Pancreas (tissue), 10 donors: ENCODE measurements around the gene NDUFS6. TPM values are rescaled to one million over a fixed set of nuclear protein-coding genes. Genes with fewer than 3 reads are reported as not detected.

Experiments used
- ATAC-seq, 4 donors: fragments of 200-7000 bp; cut with Tn5 transposase; one replicate each; pipeline versions ENCODE4 v1.8.0 to v1.9.1; 2020; ENCODE audit warnings: mild to moderate bottlenecking in 4 of 4, moderate library complexity in 4 of 4
- DNase-seq, 6 donors: peaks; one replicate each; pipeline ENCODE4 v3.0.0-alpha.2; 2020
- FAIRE-seq: peaks from 2 replicates; lab custom pipeline; 2012; peaks lifted over from hg19 to GRCh38; lab: Jason Lieb, UNC
- H3K27ac ChIP-seq, 4 donors: fragments of 200-600 bp; sonication (generic); 1 replicate in 3 of 4; 2 replicates in 1 of 4; pipeline versions ENCODE4 v1.5.0 to v1.8.0; 2020
- H3K27me3 ChIP-seq, 4 donors: fragments of 200-600 bp; one replicate each; pipeline ENCODE4 v1.8.0; 2021
- H3K36me3 ChIP-seq, 3 donors: fragments of 200-600 bp; sonication (generic) in 1 of 3; one replicate each; pipeline versions ENCODE4 v1.5.0 to v1.8.0; 2020 to 2021
- H3K4me1 ChIP-seq, 3 donors: fragments of 200-600 bp; one replicate each; pipeline ENCODE4 v1.8.0; 2021
- H3K4me3 ChIP-seq, 4 donors: fragments of 200-600 bp; sonication (generic) in 2 of 4; one replicate each; pipeline versions ENCODE4 v1.5.0 to v1.8.0; 2020 to 2021
- H3K9me3 ChIP-seq, 4 donors: fragments of 200-600 bp; one replicate each; pipeline ENCODE4 v1.8.0; 2021
- CTCF ChIP-seq, 4 donors: fragments of 200-600 bp; sonication (generic) in 3 of 4; IDR thresholded peaks; one replicate each; pipeline versions ENCODE4 v1.5.0 to v1.8.0; 2021; ENCODE audit warnings: antibody characterized with exemption in 4 of 4
- WGBS, 2 donors: extraction: QIAGEN DNeasy Blood & Tissue Kit; methylation state at CpG; one replicate each; pipeline ENCODE4 v1.1.7; 2013; 5-methylcytosine and 5-hydroxymethylcytosine counted together
- intact Hi-C, 3 donors: fragments of 100-400 bp; cut with DNase I; formaldehyde crosslinking; loops; one replicate each; pipeline versions ENCODE4 v1.11.1 to v1.14.2; 2022
- polyA plus RNA-seq, 2 donors: library from polyadenylated mRNA; stranded (reverse); fragments of 200-250 nt; gene quantifications; one replicate each; pipeline ENCODE4 v1.2.3, GENCODE V29; 2013
- total RNA-seq, 6 donors: library from RNA; stranded (reverse); fragmentation: NEBNext Ultra II Directional in 4 of 6; extraction: Animal tissue kit (Norgen Biotek cat#: 25700) in 4 of 6; gene quantifications; one replicate each; pipeline versions ENCODE4 v1.2.1 to v1.2.4, GENCODE V29; 2021 to 2023
- donor health status: healthy with polysubstance abuse.
- donor health status: DM: no; HTN: no; CAD: no; lungs with moderate emphysema.
- donor health status: DM: no; HTN: no; CAD: no.
- donor health status: control.
- donor health status: control.
- donor health status: Bipolar disorder and iron deficiency.
- donor health status: DM: yes; HTN: yes; CAD: no.
- donor health status: DM: no; HTN: no; CAD: no.
- donor health status: DM: no; HTN: no; CAD: no.
- donor health status: DM: yes; HTN: yes; CAD: no.

Gene NDUFS6
- total and polyA plus RNA-seq, 8 donors: 8.2 to 41.9 (median 14.2) TPM

GRCh38 chr5:1794901-1795290 lies 6.3 kb upstream of the NDUFS6 start:
- FAIRE-seq (no peak), ATAC-seq (no peak)

GRCh38 chr5:1795506-1795905 lies 5.7 kb upstream of the NDUFS6 start:
- ATAC-seq: no peak
- Histone ChIP-seq H3K4me3 (no peak overlapping the region), H3K27me3 (no peaks in the 10 kb centered on the region), H3K36me3 (peaks cover 0 to 8% (median 4%) of the 10 kb centered on the region in 3 donors), H3K4me1 (peaks cover 0 to 5% (median 5%) of the 10 kb centered on the region in 3 donors), H3K9me3 (no peaks in the 10 kb centered on the region), H3K27ac (no peak overlapping the region)
- WGBS, 2 donors: 71 to 74% methylated on average over 12 to 13 of the region's 13 CpGs
- DNase-seq: no peak
- no peak for FAIRE-seq
- intact Hi-C loops: no loop called here
- no peak for TF ChIP-seq CTCF (IDR thresholded peaks at IDR 0.05)

More at GRCh38 chr5:1794901-1795290, 6.3 kb upstream of the NDUFS6 start:
- WGBS, 2 donors: 88 to 95% methylated on average over 17 of the region's 17 CpGs
- Histone ChIP-seq H3K4me1 (peaks cover 0 to 5% (median 5%) of the 10 kb centered on the region in 3 donors), H3K27me3 (no peaks in the 10 kb centered on the region), H3K9me3 (no peaks in the 10 kb centered on the region), H3K4me3 (no peak overlapping the region), H3K36me3 (peaks cover 0 to 8% (median 4%) of the 10 kb centered on the region in 3 donors), H3K27ac (no peak overlapping the region)
- no peak for DNase-seq
- intact Hi-C loops: no loop called here
- no peak for TF ChIP-seq CTCF (IDR thresholded peaks at IDR 0.05)

- WGBS, 2 donors: 82 to 92% methylated on average over 8 of the region's 8 CpGs
- Histone ChIP-seq H3K9me3 (no peaks in the 10 kb centered on the region), H3K4me1 (peaks cover 0 to 5% (median 5%) of the 10 kb centered on the region in 3 donors), H3K4me3 (no peak overlapping the region), H3K27ac (no peak overlapping the region), H3K27me3 (no peaks in the 10 kb centered on the region), H3K36me3 (peaks cover 0 to 8% (median 4%) of the 10 kb centered on the region in 3 donors)
- no peak for TF ChIP-seq CTCF (IDR thresholded peaks at IDR 0.05)
- no peak for FAIRE-seq
- intact Hi-C loops: no loop called here
- DNase-seq: no peak
- ATAC-seq: no peak
Measured at GRCh38 chr5:1795931-1796330, 5.3 kb upstream of the NDUFS6 start.

- H3K4me1 ChIP-seq: peaks cover 0 to 5% (median 5%) of the 10 kb centered on the region in 3 donors
- H3K4me3 ChIP-seq: no peak overlapping the region
- H3K27ac ChIP-seq: no peak overlapping the region
- ATAC-seq: no peak
- FAIRE-seq: no peak
- no peak for TF ChIP-seq CTCF (IDR thresholded peaks at IDR 0.05)
- H3K27me3 ChIP-seq: no peaks in the 10 kb centered on the region
- peaks cover 0 to 8% (median 4%) of the 10 kb centered on the region in 3 donors for H3K36me3 ChIP-seq
- intact Hi-C loops: no loop called here
- no peaks in the 10 kb centered on the region for H3K9me3 ChIP-seq
- 89 to 93% methylated on average over 21 of the region's 21 CpGs for WGBS, 2 donors
- DNase-seq: no peak
Measured at GRCh38 chr5:1796371-1797102, 4.7 kb upstream of the NDUFS6 start.
